ENCODE results near the gene VPS4B.

- TF ChIP-seq, protein P1, sequence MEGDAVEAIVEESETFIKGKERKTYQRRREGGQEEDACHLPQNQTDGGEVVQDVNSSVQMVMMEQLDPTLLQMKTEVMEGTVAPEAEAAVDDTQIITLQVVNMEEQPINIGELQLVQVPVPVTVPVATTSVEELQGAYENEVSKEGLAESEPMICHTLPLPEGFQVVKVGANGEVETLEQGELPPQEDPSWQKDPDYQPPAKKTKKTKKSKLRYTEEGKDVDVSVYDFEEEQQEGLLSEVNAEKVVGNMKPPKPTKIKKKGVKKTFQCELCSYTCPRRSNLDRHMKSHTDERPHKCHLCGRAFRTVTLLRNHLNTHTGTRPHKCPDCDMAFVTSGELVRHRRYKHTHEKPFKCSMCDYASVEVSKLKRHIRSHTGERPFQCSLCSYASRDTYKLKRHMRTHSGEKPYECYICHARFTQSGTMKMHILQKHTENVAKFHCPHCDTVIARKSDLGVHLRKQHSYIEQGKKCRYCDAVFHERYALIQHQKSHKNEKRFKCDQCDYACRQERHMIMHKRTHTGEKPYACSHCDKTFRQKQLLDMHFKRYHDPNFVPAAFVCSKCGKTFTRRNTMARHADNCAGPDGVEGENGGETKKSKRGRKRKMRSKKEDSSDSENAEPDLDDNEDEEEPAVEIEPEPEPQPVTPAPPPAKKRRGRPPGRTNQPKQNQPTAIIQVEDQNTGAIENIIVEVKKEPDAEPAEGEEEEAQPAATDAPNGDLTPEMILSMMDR (IDR thresholded peaks at IDR 0.05; ENCODE audit: low read length) = no peak
- no peak for TF ChIP-seq EZH2 (optimal IDR thresholded peaks at IDR 0.05; ENCODE audit: low read depth, low read length)
- TF ChIP-seq EZH2phosphoT487 (IDR thresholded peaks at IDR 0.05; ENCODE audit: low read length) = no peak
These were observed 38.1 kb upstream of the VPS4B start for GRCh38 chr18:63460414-63460813.

Data from MM.1S (cell line).